Measurements from ENCODE around the gene IL1R2. TPM values are rescaled to one million over a fixed set of nuclear protein-coding genes. Genes with fewer than 3 reads are reported as not detected.

The IL1R2 gene
- polyA plus RNA-seq, 2 of the 4 experiments (the other 2 are of a cell fraction), result 0.83 to 1.7 TPM

DNA sequence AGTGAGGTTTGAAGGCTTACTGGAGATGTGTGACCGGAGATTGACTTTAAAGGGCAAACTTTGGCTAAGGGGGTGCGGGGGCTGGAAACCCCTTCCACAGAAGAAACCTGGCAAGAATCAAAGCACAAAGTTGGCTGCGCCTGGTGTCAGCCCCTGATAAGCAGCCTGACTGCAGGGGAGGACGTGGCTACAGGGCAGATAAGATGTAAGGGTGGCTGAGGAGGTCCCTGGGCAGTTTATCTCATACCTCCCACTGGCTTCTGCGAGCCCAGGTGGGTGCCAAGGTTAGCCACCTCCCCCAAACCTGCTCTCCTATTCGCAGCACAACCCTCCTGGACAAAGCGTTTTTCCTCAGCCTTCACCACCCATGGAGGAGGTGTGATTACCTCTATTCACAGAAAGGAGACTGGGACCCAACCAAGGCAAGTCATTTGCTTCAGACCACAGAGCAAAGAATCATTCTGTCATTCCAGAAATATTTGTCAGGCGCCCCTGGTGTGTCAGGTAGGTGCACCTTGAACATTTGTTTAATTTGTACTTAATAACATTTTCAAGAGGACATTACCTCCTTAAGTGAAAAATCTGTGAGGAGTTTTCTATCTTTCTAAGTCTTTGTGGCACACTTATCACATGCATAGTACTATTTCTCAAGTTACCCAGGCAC, 77.7 kb downstream of the IL1R2 start:
- WGBS (ENCODE audit: missing lambda C conversion rate), result 89% methylated on average over 8 of the region's 8 CpGs
- TF ChIP-seq KDM5A (IDR thresholded peaks at IDR 0.05) (no peak), JUN (IDR thresholded peaks at IDR 0.05) (no peak), MAFK (IDR thresholded peaks at IDR 0.05; ENCODE audit: partially characterized antibody) (no peak), HMGXB4 (CRISPR knock-in tag; IDR thresholded peaks at IDR 0.05; ENCODE audit: borderline replicate concordance) (no peak), FOXS1 (CRISPR knock-in tag; IDR thresholded peaks at IDR 0.05) (no peak), ESRRA (IDR thresholded peaks at IDR 0.05; ENCODE audit: borderline replicate concordance, low read length) (no peak), RFX5 (IDR thresholded peaks at IDR 0.05) (no peak), HDAC2 (IDR thresholded peaks at IDR 0.05) (no peak), RAD21 (conservative IDR thresholded peaks at IDR 0.05 in 1 of 2, IDR thresholded peaks at IDR 0.05 in 1 of 2) (no peak), RARB (CRISPR knock-in tag; IDR thresholded peaks at IDR 0.05) (no peak), HEYL (CRISPR knock-in tag; IDR thresholded peaks at IDR 0.05) (no peak), EP300 (IDR thresholded peaks at IDR 0.05) (no peak), EHF (CRISPR knock-in tag; IDR thresholded peaks at IDR 0.05) (no peak), JUNB (IDR thresholded peaks at IDR 0.05) (no peak), GATA3 (IDR thresholded peaks at IDR 0.05; ENCODE audit: borderline replicate concordance) (no peak), CHD4 (IDR thresholded peaks at IDR 0.05; ENCODE audit: borderline replicate concordance) (no peak), FOSB (CRISPR knock-in tag; IDR thresholded peaks at IDR 0.05) (no peak), FOSL2 (IDR thresholded peaks at IDR 0.05) (no peak), FOSL2 (CRISPR knock-in tag; IDR thresholded peaks at IDR 0.05) (no peak)
- TF ChIP-seq, protein P1, sequence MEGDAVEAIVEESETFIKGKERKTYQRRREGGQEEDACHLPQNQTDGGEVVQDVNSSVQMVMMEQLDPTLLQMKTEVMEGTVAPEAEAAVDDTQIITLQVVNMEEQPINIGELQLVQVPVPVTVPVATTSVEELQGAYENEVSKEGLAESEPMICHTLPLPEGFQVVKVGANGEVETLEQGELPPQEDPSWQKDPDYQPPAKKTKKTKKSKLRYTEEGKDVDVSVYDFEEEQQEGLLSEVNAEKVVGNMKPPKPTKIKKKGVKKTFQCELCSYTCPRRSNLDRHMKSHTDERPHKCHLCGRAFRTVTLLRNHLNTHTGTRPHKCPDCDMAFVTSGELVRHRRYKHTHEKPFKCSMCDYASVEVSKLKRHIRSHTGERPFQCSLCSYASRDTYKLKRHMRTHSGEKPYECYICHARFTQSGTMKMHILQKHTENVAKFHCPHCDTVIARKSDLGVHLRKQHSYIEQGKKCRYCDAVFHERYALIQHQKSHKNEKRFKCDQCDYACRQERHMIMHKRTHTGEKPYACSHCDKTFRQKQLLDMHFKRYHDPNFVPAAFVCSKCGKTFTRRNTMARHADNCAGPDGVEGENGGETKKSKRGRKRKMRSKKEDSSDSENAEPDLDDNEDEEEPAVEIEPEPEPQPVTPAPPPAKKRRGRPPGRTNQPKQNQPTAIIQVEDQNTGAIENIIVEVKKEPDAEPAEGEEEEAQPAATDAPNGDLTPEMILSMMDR (IDR thresholded peaks at IDR 0.05), result no peak
- DNase-seq (ENCODE audit: low read depth in 1 of 2, low spot score in 1 of 2), result no peak
- no peak for ATAC-seq
- H3K27ac ChIP-seq, result peak overlapping the region; percentile 90 to 98
- POLR2A ChIA-PET, result interaction anchor here (1.0 to 1.3 kb wide), 2 partner anchors 35 kb away, joined by 3 to 4 read pairs; no protein-coding TSS in a partner anchor
- no peaks in the 10 kb centered on the region for H3K9me3 ChIP-seq
- H3K4me3 ChIP-seq, result no peak overlapping the region
- H3K4me2 ChIP-seq, result peak overlapping the region; percentile 86
- CTCF ChIA-PET, result interaction anchor here (0.9 to 2.1 kb wide), 11 partner anchors 14 to 171 kb away, joined by 3 to 10 read pairs (median 3); no protein-coding TSS in a partner anchor
- no peak for FAIRE-seq
- peaks cover 65% of the 10 kb centered on the region for H3K4me1 ChIP-seq

- FAIRE-seq, result no peak
- peak; percentile 74 for TF ChIP-seq PHF8 (IDR thresholded peaks at IDR 0.05; ENCODE audit: borderline replicate concordance, low read depth)
- no peak for TF ChIP-seq POLR2A (IDR thresholded peaks at IDR 0.05; ENCODE audit: low read length)
- TF ChIP-seq SMC3 (IDR thresholded peaks at IDR 0.05), result peak; percentile 76
- TF ChIP-seq, protein P1 (IDR thresholded peaks at IDR 0.05), result peak; percentile 49
- TF ChIP-seq POLR2AphosphoS2 (conservative IDR thresholded peaks at IDR 0.05; ENCODE audit: low read length), result no peak
- no peak for TF ChIP-seq KDM1A (IDR thresholded peaks at IDR 0.05; ENCODE audit: low read depth)
- TF ChIP-seq JUN (IDR thresholded peaks at IDR 0.05), result peak in 1 of 2 experiments; percentile 63; a peak in 3 of 5 replicates
- TF ChIP-seq RARB (CRISPR knock-in tag; IDR thresholded peaks at IDR 0.05), result no peak
- TF ChIP-seq EHMT2 (IDR thresholded peaks at IDR 0.05; ENCODE audit: low read depth), result no peak
- 0 out of 2 replicates have a peak, but pooled peaks have one; percentile 13 for TF ChIP-seq MYC (IDR thresholded peaks at IDR 0.05; ENCODE audit: borderline replicate concordance, low read length)
- TF ChIP-seq, protein P2, sequence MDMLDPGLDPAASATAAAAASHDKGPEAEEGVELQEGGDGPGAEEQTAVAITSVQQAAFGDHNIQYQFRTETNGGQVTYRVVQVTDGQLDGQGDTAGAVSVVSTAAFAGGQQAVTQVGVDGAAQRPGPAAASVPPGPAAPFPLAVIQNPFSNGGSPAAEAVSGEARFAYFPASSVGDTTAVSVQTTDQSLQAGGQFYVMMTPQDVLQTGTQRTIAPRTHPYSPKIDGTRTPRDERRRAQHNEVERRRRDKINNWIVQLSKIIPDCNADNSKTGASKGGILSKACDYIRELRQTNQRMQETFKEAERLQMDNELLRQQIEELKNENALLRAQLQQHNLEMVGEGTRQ (IDR thresholded peaks at IDR 0.05), result no peak
- TF ChIP-seq CBX2 (IDR thresholded peaks at IDR 0.05; ENCODE audit: borderline replicate concordance, low read depth), result no peak
- TF ChIP-seq TFCP2L1 (CRISPR knock-in tag; IDR thresholded peaks at IDR 0.05), result no peak
- no peak for TF ChIP-seq HOXB5 (CRISPR knock-in tag; IDR thresholded peaks at IDR 0.05)
Observed at GRCh38 chr2:102070058-102070642, 78.4 kb downstream of the IL1R2 start.

More at GRCh38 chr2:102070058-102070642, 78.4 kb downstream of the IL1R2 start:
- DNase-seq (ENCODE audit: low read depth in 1 of 2, low spot score in 1 of 2) (peak; percentile 66 to 93), ATAC-seq (peak; percentile 78 to 85)
- Histone ChIP-seq H3K4me1 (peaks cover 58% of the 10 kb centered on the region), H3K4me2 (peak overlapping the region; percentile 86), H3K4me3 (peak overlapping the region; percentile 33), H3K27ac (peak overlapping the region; percentile 90 to 98), H3K9me3 (no peaks in the 10 kb centered on the region)
- 10% methylated on average over 8 of the region's 8 CpGs for WGBS (ENCODE audit: missing lambda C conversion rate)
- POLR2A ChIA-PET, result interaction anchor here (1.0 to 1.3 kb wide), 2 partner anchors 34 to 36 kb away, joined by 3 to 4 read pairs; no protein-coding TSS in a partner anchor
- CTCF ChIA-PET, result interaction anchor here (0.7 to 2.1 kb wide), 16 partner anchors 13 to 170 kb away, joined by 3 to 10 read pairs (median 3); no protein-coding TSS in a partner anchor
